ENCODE measurements around the gene LYZL6.
A peak's percentile ranks its signal among the peaks of the same experiment; 100 is the strongest.
"Not testable (repeated sequence)": the region's sequence is repeated elsewhere in the genome, so short reads cannot be mapped to it uniquely, and the experiment has no call there.

LYZL6 gene

GRCh38 chr17:35948092-35948491, 4.6 kb upstream of the LYZL6 start:
- Histone ChIP-seq H3K36me3 (ENCODE audit: insufficient read depth, low read length) (no peaks in the 10 kb centered on the region), H3K27ac (ENCODE audit: low read depth, low read length) (no peak overlapping the region), H3K79me2 (ENCODE audit: control insufficient read depth, insufficient read depth, low read length, unreplicated experiment) (no peaks in the 10 kb centered on the region), H3K4me3 (ENCODE audit: low read depth, low read length) (no peak overlapping the region), H3K27me3 (ENCODE audit: insufficient read depth, low read length) (no peaks in the 10 kb centered on the region), H3K4me1 (ENCODE audit: control insufficient read depth, insufficient read depth, low read length, unreplicated experiment) (no peaks in the 10 kb centered on the region), H2AFZ (ENCODE audit: low read length, unreplicated experiment) (no peak overlapping the region)

DNA sequence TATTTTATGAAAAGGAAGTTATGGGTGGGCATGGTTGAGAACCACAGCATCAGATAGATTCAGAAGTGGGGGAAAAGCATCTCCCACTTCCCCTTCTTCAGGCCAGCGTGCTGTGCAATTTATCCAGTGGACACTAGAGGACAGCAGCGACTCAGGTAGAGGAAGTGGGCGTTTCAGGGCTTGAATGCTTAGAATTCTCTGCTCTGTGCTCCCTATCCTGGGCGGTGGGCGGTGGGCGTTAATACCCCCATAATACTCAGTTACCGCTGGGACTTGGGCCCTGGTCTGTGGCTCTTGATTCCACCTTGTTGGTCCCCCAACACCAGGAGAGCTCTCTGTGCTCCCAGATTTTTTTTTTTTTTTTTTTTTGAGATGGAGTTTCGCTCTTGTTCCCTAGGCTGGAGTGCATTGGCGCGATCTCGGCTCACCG, 3.7 kb upstream of the LYZL6 start:
- H3K4me1 ChIP-seq (ENCODE audit: control insufficient read depth, insufficient read depth, low read length, unreplicated experiment): no peaks in the 10 kb centered on the region
- peak overlapping the region; percentile 58; the same call in 1 of the 2 replicates for H3K4me3 ChIP-seq (ENCODE audit: low read depth, low read length)
- H3K79me2 ChIP-seq (ENCODE audit: control insufficient read depth, insufficient read depth, low read length, unreplicated experiment): no peaks in the 10 kb centered on the region
- no peak overlapping the region for H2AFZ ChIP-seq (ENCODE audit: low read length, unreplicated experiment)
- H3K36me3 ChIP-seq (ENCODE audit: insufficient read depth, low read length): no peaks in the 10 kb centered on the region
- H3K27me3 ChIP-seq (ENCODE audit: insufficient read depth, low read length): no peaks in the 10 kb centered on the region
- no peak overlapping the region for H3K27ac ChIP-seq (ENCODE audit: low read depth, low read length)

DNA sequence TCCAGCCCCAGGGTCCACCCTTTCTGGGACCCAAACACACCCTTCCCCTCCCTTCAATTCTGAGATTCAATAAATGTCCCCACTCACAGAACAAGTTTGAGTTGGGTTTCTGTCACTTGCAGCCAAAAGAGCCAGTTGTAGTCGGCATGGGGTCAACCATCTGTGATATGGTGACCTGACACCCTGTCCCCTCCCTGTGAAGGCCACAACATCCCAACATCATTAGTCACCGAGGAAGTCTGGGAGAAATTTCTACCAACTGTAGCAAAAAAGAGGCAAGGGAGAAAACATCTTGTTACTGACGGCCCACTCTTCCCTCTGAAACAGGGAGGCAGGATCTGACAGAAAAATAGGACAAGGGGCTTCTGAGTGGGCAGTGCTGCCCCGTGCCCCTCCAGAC, 638 bp upstream of the LYZL6 start:
- no peak overlapping the region for H3K4me3 ChIP-seq (ENCODE audit: low read depth, low read length)
- H3K27ac ChIP-seq (ENCODE audit: low read depth, low read length): no peak overlapping the region
- no peaks in the 10 kb centered on the region for H3K4me1 ChIP-seq (ENCODE audit: control insufficient read depth, insufficient read depth, low read length, unreplicated experiment)

GRCh38 chr17:35942588-35943186, 826 bp downstream of the LYZL6 start:
- Histone ChIP-seq H3K4me1 (ENCODE audit: control insufficient read depth, insufficient read depth, low read length, unreplicated experiment) (no peaks in the 10 kb centered on the region), H3K4me3 (ENCODE audit: low read depth, low read length) (no peak overlapping the region), H3K36me3 (ENCODE audit: insufficient read depth, low read length) (no peaks in the 10 kb centered on the region), H3K27ac (ENCODE audit: low read depth, low read length) (no peak overlapping the region), H3K79me2 (ENCODE audit: control insufficient read depth, insufficient read depth, low read length, unreplicated experiment) (no peaks in the 10 kb centered on the region), H3K27me3 (ENCODE audit: insufficient read depth, low read length) (no peaks in the 10 kb centered on the region), H2AFZ (ENCODE audit: low read length, unreplicated experiment) (no peak overlapping the region)

More for the DNA sequence above, 638 bp upstream of the LYZL6 start:
- H2AFZ ChIP-seq (ENCODE audit: low read length, unreplicated experiment): no peak overlapping the region
- H3K79me2 ChIP-seq (ENCODE audit: control insufficient read depth, insufficient read depth, low read length, unreplicated experiment): no peaks in the 10 kb centered on the region
- no peaks in the 10 kb centered on the region for H3K36me3 ChIP-seq (ENCODE audit: insufficient read depth, low read length)
- no peaks in the 10 kb centered on the region for H3K27me3 ChIP-seq (ENCODE audit: insufficient read depth, low read length)

DNA sequence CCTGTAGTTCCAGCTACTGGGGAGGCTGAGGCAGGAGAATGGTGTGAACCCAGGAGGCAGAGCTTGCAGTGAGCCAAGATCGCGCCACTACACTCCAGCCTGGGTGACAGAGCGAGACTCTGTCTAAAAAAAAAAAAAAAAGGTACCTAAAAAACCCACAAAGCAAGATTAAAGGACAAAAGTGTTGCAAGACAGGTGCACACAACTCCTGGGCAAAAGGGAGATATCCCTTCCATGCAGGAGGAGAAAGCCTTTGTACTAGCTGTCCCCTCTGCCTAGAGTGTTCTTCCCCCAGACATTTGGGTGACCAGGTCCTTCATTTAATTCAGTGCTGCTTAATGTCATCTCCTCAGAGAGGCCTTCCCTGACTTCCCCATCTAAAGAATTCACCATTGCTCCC, 5.0 kb downstream of the LYZL6 start:
- not testable (repeated sequence) for H3K36me3 ChIP-seq (ENCODE audit: insufficient read depth, low read length)

DNA sequence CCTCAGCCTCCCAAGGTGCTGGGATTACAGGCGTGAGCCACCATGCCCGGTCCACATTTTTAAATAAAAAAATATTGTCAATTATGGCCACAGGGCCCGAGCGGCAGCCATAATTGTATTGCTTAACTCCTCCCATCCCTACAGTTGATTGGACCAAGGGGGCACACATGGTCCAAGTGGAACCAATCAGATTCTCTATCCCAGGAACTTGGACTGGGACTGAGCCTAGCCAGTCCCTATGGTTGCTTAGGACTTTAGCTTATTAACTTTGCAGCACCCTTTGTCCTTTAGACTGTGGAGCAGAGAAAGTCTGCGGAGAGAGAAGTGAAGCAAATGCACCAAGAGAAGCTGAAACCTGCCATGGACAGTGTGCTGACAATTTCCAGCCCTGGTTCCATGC, 7.5 kb downstream of the LYZL6 start:
- Histone ChIP-seq H3K4me3 (ENCODE audit: low read depth, low read length) (no peak overlapping the region), H3K36me3 (ENCODE audit: insufficient read depth, low read length) (no peaks in the 10 kb centered on the region), H3K27ac (ENCODE audit: low read depth, low read length) (no peak overlapping the region), H3K27me3 (ENCODE audit: insufficient read depth, low read length) (no peaks in the 10 kb centered on the region), H3K79me2 (ENCODE audit: control insufficient read depth, insufficient read depth, low read length, unreplicated experiment) (no peaks in the 10 kb centered on the region), H2AFZ (ENCODE audit: low read length, unreplicated experiment) (no peak overlapping the region), H3K4me1 (ENCODE audit: control insufficient read depth, insufficient read depth, low read length, unreplicated experiment) (peaks cover 15% of the 10 kb centered on the region)

More for the DNA sequence above, 5.0 kb downstream of the LYZL6 start:
- H2AFZ ChIP-seq (ENCODE audit: low read length, unreplicated experiment); H3K79me2 ChIP-seq (ENCODE audit: control insufficient read depth, insufficient read depth, low read length, unreplicated experiment); H3K27ac ChIP-seq (ENCODE audit: low read depth, low read length); H3K4me1 ChIP-seq (ENCODE audit: control insufficient read depth, insufficient read depth, low read length, unreplicated experiment); H3K4me3 ChIP-seq (ENCODE audit: low read depth, low read length); H3K27me3 ChIP-seq (ENCODE audit: insufficient read depth, low read length): not testable (repeated sequence)

GRCh38 chr17:35934760-35935159, 8.8 kb downstream of the LYZL6 start:
- Histone ChIP-seq H3K4me3 (ENCODE audit: low read depth, low read length) (no peak overlapping the region), H3K27me3 (ENCODE audit: insufficient read depth, low read length) (no peaks in the 10 kb centered on the region), H3K27ac (ENCODE audit: low read depth, low read length) (no peak overlapping the region), H3K79me2 (ENCODE audit: control insufficient read depth, insufficient read depth, low read length, unreplicated experiment) (no peaks in the 10 kb centered on the region), H2AFZ (ENCODE audit: low read length, unreplicated experiment) (no peak overlapping the region), H3K4me1 (ENCODE audit: control insufficient read depth, insufficient read depth, low read length, unreplicated experiment) (peaks cover 19% of the 10 kb centered on the region), H3K36me3 (ENCODE audit: insufficient read depth, low read length) (no peaks in the 10 kb centered on the region)

DNA sequence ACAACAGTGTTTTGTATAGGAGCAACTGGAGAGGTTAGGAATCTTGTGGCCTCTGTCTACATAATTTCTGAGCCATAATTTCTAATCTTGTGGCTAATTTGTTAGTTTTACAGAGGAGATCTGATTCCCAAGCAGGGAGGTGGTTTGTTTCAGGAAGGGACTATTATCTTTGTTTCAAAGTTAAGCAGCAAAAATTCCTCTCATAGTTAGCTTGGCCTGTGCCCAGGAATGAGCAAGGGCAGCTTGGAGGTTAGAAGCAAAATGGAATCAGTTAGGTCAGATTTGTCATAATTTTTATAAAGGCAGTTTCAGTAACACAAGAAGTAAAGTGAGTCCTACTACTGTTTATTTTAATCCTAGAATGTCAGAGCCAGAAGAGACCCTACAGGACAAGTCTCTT, 10.9 kb downstream of the LYZL6 start:
- no peaks in the 10 kb centered on the region for H3K27me3 ChIP-seq (ENCODE audit: insufficient read depth, low read length)
- no peaks in the 10 kb centered on the region for H3K79me2 ChIP-seq (ENCODE audit: control insufficient read depth, insufficient read depth, low read length, unreplicated experiment)
- H3K36me3 ChIP-seq (ENCODE audit: insufficient read depth, low read length): no peaks in the 10 kb centered on the region
- no peak overlapping the region for H3K27ac ChIP-seq (ENCODE audit: low read depth, low read length)
- peaks cover 19% of the 10 kb centered on the region for H3K4me1 ChIP-seq (ENCODE audit: control insufficient read depth, insufficient read depth, low read length, unreplicated experiment)
- no peak overlapping the region; the same call in 1 of the 2 replicates for H3K4me3 ChIP-seq (ENCODE audit: low read depth, low read length)
- H2AFZ ChIP-seq (ENCODE audit: low read length, unreplicated experiment): peak overlapping the region; percentile 83

DNA sequence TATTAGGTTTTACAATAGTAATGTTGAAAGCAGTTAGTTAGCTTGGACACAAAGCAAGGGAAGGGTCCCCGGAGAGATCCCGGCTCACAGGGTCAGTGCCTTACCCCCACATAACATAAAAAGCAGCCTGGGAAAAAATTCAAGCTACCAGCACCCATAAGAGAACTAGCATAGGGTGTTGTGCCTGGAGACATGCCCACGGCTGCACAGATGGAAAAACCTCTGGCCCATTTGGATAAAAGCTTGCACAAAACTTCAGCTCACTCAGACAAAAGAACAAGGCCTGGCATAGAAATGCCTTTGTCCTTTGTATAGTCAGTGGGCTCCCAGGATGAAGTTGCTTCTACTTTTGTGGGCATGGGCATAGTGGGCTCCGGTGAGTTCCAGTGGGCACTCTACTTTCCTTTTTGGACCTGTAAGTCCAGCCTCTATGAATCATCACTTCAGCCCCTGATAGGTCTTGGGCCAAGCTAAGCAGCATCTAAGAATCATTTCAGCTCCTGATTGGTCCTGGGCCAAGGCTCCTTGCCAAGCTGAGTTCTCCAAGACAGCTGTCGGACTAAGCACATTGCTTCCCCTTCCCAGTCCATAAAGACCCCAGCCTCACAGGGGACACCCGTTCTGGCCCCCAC, 11.6 kb downstream of the LYZL6 start:
- Histone ChIP-seq H3K27ac (ENCODE audit: low read depth, low read length) (no peak overlapping the region), H3K4me1 (ENCODE audit: control insufficient read depth, insufficient read depth, low read length, unreplicated experiment) (peaks cover 19% of the 10 kb centered on the region), H3K36me3 (ENCODE audit: insufficient read depth, low read length) (no peaks in the 10 kb centered on the region), H3K27me3 (ENCODE audit: insufficient read depth, low read length) (no peaks in the 10 kb centered on the region), H3K4me3 (ENCODE audit: low read depth, low read length) (no peak overlapping the region; the same call in 1 of the 2 replicates), H3K79me2 (ENCODE audit: control insufficient read depth, insufficient read depth, low read length, unreplicated experiment) (no peaks in the 10 kb centered on the region), H2AFZ (ENCODE audit: low read length, unreplicated experiment) (peak overlapping the region; percentile 83)

DNA sequence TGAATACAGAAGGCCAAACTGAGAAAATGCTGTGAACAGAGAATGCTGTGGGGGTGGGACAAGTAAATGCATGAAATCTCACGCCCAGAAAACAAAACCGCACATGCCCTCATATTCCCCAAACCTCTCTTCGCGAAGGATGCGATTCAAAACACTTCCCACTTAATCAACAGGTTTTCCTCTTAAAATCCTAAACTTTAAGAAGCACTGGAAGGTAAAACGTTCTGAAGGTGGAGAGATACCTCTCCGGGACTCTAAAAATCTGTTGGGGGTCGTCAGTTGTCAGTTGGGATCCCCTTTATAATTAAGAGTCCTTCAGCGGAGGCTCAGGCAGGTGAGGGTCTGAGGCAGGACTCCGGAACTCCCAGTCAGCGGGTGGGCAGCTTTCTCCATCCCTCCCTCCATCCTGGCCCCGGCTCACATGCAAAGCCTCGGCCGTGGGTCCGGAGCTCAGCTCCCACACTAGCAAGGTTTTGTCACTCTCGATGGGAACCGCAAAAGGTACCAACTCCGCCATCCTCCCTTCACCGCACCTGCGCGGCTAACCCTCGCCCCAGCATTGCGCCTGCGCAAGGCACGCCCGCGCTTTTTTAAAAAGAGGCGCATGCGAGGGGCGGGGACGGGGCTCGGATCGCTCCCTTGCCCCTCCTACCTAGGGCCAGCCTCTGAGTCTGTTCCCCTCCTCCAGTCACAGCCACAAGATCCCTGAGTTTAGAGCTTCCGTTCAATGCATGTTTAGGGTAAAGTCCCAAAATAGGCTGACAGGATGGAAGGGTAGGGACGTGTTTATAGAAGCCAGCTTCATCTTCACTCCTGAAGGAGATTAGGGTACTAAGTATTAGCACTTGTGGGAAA, 13.1 kb downstream of the LYZL6 start, which contains the start of gene RDM1:
Gene RDM1 (minus strand): TSS at position 563 of the 855 bp plus-strand sequence. CDS start 46 bp downstream, at position 517.
- H3K27ac ChIP-seq (ENCODE audit: low read depth, low read length): no peak within 1 kb of the TSS
- H3K4me3 ChIP-seq (ENCODE audit: low read depth, low read length): peak within 1 kb of the TSS; percentile 85
- H3K27me3 ChIP-seq (ENCODE audit: insufficient read depth, low read length): no peaks in the 10 kb centered on the region
- H3K79me2 ChIP-seq (ENCODE audit: control insufficient read depth, insufficient read depth, low read length, unreplicated experiment): no peaks in the 10 kb centered on the region
- H2AFZ ChIP-seq (ENCODE audit: low read length, unreplicated experiment): peak within 1 kb of the TSS; percentile 90
- H3K36me3 ChIP-seq (ENCODE audit: insufficient read depth, low read length): no peaks in the 10 kb centered on the region
- H3K4me1 ChIP-seq (ENCODE audit: control insufficient read depth, insufficient read depth, low read length, unreplicated experiment): peaks cover 19% of the 10 kb centered on the region

All from ACC112 (cell line).